PFSK-1 (cell line): Measurements from ENCODE around the gene CTPS1.

Experiments
- POLR2AphosphoS5 ChIP-seq: IDR thresholded peaks from 2 replicates; pipeline ENCODE4 v1.6.1; 2012; ENCODE audit warnings: low read depth, mild to moderate bottlenecking, control low read depth, low read length, moderate library complexity
- SIN3A ChIP-seq: IDR thresholded peaks from 2 replicates; pipeline ENCODE4 v1.6.1; 2012; ENCODE audit warnings: mild to moderate bottlenecking, low read length, moderate library complexity, borderline replicate concordance; ENCODE audit not compliant: insufficient read depth
- TAF1 ChIP-seq: IDR thresholded peaks from 2 replicates; pipeline ENCODE4 v1.6.1; 2012; ENCODE audit warnings: low read length, control low read depth, borderline replicate concordance; ENCODE audit not compliant: insufficient read depth

- TF ChIP-seq POLR2AphosphoS5 (no peak), TAF1 (no peak), SIN3A (no peak)
These were observed 62.2 kb downstream of the CTPS1 start for GRCh38 chr1:41041614-41042270.
